ENCODE measurements around the gene KCTD5.

KCTD5 gene

DNA sequence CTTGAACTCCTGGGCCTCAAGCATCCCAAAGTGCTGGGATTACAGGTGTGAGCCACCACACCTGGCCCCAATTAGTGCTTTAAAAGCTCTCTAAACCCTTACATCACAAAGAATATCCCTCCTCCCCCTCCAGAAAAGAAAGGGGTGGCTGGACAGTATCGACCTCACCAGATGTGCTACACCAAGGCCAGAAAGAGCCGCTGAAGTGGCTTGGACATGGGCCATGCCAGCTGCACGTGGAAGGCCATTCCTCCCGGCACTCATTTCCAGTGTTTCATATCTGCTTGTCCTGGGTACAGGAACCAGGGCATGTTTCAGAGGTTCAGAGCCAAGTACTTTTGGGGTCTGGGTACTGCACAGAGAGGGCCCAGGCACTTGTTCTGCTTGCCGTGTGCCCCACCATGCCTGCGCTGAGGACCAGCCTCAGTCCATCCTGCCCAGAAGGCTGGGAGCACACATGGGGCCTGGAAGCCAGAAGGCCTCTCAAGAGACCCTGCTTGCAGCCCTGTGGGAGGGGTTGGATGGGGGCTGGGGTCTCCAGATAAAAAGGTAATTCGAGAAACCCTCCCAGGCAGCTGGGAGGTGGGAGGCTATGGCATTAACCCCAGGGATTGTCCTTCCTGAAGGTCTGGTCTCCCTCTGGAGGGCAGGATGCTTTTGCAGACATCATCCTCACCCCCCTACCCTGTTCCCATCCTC is 66.6 kb downstream of the KCTD5 start:
- no peak for DNase-seq (ENCODE audit: extremely low read depth in 1 of 2, low read depth in 1 of 2)

DNA sequence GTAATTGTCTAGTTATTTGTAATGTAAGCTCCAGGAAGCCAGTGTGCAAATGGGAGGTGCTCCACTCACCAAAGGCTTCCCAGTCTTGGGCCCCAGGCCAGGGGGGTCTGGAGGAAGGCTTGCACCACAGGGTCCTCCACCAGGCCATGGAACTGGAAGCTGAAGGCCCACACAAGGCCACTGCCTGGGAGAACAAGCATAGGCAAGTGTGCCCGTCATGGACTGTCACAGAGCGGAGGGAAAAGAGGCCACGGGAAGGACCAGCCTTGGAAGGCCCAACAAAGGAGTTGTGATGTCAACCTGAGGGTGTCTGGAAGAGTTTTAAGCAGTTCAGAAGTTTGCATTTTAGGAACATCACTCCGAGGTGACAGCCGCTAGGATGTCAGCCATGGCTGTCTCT is 67.2 kb downstream of the KCTD5 start:
- no peak for DNase-seq (ENCODE audit: extremely low read depth in 1 of 2, low read depth in 1 of 2)

- DNase-seq (ENCODE audit: extremely low read depth in 1 of 2, low read depth in 1 of 2): no peak
Observed at GRCh38 chr16:2749936-2750335, 67.6 kb downstream of the KCTD5 start.

- peak in 1 of 2 donors; percentile 40 for DNase-seq (ENCODE audit: extremely low read depth in 1 of 2, low read depth in 1 of 2)
Observed at GRCh38 chr16:2751577-2752034, 69.3 kb downstream of the KCTD5 start.

DNA sequence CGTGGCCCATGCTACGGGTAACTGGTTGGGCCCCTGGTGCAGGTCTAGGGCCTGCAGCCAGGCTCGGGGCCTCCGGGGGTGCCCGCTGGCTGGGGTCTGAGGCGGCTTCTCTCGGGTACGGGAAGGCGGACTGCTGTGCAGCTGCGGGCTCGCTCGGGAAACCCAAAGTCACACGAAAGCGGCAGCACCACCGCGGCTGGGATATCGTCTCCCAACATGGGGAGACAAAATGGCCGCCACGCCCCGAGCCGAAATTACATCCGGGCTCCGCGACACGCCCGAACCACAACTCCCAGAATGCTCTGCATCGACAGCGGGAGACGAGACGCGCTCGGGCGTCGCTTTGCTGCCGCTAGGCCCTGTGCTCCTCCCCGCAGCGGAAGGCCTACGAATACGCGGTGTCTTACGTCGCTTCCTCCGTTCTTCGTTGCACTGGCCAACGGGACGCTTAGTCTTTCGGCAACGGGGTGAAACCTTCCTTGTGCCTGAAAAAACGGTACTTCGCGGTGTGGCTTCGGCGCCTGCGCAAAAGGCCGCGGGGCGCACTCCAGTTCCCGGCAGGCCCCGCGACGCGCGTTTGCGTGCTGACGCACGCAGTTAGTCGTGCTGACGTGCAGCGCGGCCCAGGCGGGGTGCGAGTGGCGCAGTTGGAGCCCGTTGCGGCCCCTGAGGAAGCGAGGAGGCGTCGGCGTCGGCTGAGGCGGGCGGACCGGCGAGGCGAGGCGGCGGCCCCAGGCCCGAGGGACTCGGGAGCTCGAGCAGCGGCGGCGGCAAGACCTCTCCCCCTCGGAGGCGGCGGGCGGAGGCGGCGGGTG is 69.9 kb downstream of the KCTD5 start, which contains the start of gene SRRM2:
TSS of gene SRRM2 (plus strand) at position 604 of the 815 bp plus-strand sequence. CDS start 3,727 bp downstream, outside the sequence.
- DNase-seq (ENCODE audit: extremely low read depth in 1 of 2, low read depth in 1 of 2): peak; percentile 90 to 91

GRCh38 chr16:2752850-2753732 is 70.8 kb downstream of the KCTD5 start:
- DNase-seq (ENCODE audit: extremely low read depth in 1 of 2, low read depth in 1 of 2): peak; percentile 53 to 61

- no peak for DNase-seq (ENCODE audit: extremely low read depth in 1 of 2, low read depth in 1 of 2)
Observed at GRCh38 chr16:2753733-2754020, 71.4 kb downstream of the KCTD5 start.

DNA sequence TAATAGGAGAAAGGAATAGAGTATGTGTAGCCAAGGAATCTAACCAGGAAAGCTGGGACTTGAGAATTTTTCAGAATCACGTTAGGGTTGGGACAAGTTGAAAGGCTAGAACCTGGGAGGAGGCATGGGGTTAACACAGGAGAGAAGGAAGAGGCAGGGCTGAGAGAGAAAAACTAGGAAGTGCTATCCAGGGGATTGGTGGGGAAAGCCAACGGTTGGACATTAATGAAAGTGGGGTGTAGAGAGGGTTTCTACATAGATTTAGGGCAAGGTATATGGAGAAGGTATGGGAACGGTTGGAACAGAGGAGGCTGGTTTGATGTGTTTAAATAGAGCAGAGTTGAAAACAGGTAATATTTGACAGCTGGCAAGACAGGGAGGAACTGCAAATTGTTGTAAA is 72.8 kb downstream of the KCTD5 start:
- no peak for DNase-seq (ENCODE audit: extremely low read depth in 1 of 2, low read depth in 1 of 2)

- no peak for DNase-seq (ENCODE audit: extremely low read depth in 1 of 2, low read depth in 1 of 2)
Observed at GRCh38 chr16:2756288-2757015, 74.1 kb downstream of the KCTD5 start.

GRCh38 chr16:2757344-2757743 is 75.0 kb downstream of the KCTD5 start:
- no peak for DNase-seq (ENCODE audit: extremely low read depth in 1 of 2, low read depth in 1 of 2)

Data from stimulated activated CD8-positive, alpha-beta memory T cell treated with anti-CD3 and anti-CD28 coated beads, Interleukin-7, amount 100 ng/mL, for 48 hours (primary cell).